Stimulated activated CD8-positive, alpha-beta memory T cell treated with anti-CD3 and anti-CD28 coated beads, Interleukin-4, amount 100 ng/mL, for 4 hours (primary cell): ENCODE measurements around the gene TMEM181.
"Not testable (repeated sequence)": the region's sequence is repeated elsewhere in the genome, so short reads cannot be mapped to it uniquely, and the experiment has no call there.

Experiments used
- DNase-seq, 2 donors: peaks; one replicate each; pipeline ENCODE4 v3.0.0-alpha.2; 2020; ENCODE audit warnings: low read depth in 2 of 2, low spot score in 1 of 2

Gene TMEM181, protein sequence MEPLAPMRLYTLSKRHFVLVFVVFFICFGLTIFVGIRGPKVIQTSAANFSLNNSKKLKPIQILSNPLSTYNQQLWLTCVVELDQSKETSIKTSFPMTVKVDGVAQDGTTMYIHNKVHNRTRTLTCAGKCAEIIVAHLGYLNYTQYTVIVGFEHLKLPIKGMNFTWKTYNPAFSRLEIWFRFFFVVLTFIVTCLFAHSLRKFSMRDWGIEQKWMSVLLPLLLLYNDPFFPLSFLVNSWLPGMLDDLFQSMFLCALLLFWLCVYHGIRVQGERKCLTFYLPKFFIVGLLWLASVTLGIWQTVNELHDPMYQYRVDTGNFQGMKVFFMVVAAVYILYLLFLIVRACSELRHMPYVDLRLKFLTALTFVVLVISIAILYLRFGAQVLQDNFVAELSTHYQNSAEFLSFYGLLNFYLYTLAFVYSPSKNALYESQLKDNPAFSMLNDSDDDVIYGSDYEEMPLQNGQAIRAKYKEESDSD

DNA sequence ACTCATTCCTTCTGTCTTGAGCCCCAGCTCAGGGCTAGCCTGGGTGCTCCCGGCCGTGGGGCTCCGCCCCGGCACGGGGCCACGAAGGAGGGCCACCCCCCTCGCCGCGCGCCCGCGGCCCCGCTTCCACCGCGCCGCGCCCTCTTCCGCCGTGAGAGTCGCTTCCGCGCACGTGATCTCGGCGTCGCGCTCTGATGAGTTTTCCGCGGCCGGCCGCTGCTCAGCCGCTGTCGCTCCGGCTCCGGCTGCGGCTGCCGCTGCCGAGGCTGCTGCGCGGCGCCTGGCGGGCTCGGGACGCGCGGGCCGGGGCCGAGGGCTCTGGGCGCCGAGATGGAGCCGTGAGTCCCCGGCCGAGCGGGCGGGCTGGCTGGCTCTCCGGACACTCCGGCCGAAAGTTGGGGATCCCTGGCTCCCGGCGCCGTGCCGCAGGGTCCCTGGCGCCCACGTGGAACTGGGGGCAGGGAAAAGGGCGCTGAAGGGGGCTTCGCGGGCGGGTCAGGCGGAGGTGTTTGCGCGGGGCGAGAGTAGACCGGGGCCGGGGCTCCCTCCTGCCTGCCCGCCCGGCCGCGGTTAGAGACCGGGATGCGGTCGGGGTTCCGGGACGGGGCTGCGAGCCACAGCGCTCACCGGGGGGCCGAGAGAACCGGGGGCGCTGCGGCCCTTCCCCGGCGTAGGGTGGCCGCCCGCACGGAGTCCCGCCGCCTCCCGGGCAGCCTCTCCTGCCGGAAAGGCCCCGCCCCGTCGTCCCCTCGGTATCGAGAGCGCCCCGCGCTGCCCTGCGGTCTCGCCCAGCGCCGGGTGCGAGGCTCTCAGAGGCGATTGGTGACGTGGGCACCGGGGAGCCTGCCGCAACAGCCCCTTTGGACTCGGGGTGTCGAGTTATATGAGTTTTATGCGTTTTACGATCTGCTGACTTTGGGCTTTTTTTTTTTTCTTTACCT is at the start of gene TMEM181:
TSS of gene TMEM181 (plus strand) at position 197 of the 941 bp plus-strand sequence. CDS start at position 331, 134 bp downstream.
- peak; percentile 63 to 75 for DNase-seq

DNA sequence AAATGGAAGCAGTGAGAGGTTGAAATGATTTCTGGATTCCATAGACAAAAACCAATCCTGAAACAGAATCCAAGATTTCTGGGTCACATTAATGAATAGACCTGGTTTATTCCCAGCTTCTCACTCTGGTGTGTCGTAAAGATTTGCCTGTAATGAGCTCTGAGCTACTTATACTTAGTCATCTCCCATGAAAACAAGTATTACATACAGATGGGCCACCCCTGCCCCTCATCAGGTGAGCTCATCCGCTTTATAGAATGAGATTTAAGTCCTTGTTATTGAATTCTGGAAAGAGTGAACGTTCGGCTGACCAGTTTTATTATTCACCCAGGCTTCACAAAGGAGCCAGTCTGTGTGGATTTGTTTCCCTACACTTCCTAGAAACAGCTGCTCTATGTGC is 47.1 kb upstream of the TMEM181 start:
- no peak for DNase-seq

DNA sequence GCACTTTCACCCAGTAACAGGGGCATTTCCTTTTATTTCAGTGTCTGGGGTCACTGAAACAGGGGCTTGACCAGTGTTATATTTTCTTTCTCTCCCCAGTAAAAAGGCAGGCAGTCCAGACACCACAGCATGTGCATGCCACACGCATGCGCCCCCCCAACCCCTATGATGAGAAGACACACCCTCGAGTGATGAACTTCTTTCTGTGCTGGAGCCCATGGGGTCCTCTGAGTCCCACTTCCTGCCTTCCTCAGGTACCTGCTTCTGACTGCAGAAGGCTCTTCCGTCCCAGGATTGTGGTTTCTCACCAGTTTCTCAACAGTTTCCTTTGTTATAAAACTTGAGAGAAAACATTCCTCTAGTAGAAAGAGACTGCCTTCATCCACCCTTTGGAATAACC is 45.7 kb upstream of the TMEM181 start:
- no peak for DNase-seq

DNA sequence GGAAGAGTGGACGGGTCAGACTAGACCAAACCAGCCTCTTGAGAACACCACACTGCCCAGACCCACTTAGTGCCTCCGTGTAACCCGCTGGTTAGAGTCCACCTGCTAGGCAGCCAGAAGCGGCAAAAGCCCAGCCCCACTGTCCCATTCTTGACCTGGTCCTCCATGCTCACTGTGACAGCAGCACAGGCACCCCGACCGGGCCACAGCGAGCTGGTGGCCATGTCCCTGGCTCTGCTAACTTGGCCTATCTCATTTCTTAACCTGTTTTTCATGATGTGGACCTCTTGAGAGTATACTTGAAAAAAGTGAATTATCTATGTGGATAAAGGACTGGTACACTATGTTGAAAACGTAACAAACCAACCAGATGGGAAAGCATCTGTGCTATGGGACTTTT is 44.9 kb upstream of the TMEM181 start:
- no peak for DNase-seq

DNA sequence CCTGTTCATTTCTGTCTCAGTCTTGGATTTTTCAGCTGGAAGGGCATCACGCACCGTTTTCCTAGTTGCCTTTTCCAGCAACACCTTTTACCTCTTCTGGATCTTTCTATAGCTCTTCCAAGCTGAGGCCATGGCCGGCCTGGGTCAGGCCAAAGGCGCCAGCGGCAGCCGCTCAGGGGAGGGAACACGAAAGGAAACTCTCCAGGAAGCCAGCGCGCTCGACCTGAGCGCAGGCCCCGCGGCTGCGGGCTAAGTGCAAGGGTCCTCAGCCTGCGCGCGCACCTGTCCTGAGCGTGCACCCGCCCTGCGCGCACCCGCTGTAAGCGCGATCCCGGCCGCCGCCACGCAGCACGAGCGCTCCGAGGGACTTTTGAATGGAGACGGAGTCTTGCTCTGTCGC is 43.8 kb upstream of the TMEM181 start:
- no peak for DNase-seq

DNA sequence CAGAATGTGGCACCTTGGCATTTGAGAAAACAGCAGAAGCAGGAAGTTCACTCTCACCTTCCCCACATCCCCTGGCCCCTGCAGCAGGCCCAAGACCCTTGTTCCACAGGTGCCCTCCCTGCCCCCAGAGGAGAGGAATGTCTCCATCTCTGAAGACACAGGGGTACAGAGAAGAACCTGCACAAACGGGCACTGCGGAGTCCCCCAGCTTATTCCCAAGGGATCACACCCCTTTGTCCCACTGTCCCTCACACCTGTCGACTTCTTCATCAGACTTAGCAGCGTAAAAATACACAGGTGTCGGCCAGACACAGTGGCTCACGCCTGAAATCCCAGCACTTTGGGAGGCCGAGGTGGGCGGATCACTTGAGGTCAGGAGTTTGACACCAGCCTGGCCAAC is 42.9 kb upstream of the TMEM181 start:
- DNase-seq, result no peak

DNA sequence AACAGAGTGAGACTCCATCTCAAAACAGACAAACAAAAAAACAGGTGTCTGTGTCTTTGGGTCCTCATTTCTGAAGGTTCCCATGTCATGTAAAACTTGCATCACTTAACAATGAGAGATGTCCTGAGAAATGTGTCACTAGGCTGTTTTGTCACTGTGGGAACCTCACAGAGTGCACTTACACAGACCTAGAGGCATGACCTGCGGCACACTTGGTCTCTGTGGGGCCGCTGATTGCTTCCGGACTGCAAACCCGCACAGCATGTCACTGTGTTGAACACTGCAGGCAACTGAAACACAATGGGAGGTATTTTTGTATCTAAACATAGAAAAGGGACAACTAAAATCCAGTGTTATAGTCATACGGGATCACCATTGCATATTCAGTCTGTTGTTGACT is 42.3 kb upstream of the TMEM181 start:
- DNase-seq, result no peak

DNA sequence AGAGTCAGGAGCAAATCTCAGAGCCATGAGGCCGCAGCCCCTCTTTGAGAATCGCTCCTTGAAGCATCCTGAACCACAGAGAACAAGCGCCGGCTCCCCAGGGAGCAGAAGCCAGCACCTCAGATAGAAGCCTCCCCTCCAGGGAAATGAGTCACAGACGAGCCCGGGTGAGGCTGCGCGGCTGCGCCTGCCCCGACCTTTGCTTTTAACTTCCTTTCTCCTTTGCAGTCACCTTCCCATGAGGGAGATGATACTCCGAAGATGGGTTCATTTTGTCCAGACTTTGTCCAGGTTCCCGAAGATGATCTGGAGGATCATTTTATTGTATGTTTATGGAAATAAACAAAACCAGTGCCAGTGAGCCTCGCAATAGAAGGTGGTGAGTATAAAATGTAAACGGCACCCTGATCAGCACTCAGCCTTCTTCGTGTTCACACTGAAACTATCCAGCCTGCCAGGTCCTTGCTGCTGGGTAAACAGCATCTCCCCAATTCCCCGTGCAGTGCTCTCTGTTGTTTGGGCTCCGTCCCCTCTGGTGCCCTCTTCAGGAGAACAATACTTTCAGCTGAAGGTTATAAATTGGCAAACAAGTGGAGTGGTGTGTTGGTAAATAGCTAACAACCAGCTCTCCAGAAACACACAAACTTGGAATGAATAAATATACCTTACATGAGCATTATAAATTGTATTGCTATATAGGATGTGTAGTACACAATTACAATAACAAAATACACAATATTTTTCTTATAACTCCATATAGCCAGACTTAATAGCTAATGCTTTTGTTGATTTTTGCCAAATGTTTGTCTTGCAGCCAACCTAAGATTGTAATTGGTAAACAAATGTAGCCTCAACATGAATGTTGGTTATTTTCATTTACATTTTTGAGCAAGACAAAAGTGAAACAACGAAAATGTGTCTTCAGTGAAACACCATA is 41.4 kb upstream of the TMEM181 start:
- DNase-seq, result no peak

DNA sequence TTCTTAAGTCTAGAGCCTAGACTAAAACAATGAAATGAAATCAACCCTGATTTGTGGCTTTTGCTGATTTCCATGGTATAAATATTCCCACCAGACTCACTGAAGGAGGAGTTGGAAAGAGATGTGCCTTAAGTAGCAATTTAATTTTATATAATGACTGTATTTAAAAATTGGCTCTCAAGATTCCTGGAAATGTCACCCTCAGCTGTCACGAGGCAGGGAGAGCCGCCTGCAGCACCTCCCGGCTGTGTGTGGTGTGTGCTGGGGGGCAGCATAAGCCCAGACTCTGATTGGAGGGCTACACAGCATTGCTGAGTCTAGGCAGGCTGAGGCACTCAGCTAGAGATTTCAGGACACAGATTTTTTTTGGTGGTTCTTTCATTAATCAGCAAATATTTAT is 40.6 kb upstream of the TMEM181 start:
- no peak for DNase-seq

DNA sequence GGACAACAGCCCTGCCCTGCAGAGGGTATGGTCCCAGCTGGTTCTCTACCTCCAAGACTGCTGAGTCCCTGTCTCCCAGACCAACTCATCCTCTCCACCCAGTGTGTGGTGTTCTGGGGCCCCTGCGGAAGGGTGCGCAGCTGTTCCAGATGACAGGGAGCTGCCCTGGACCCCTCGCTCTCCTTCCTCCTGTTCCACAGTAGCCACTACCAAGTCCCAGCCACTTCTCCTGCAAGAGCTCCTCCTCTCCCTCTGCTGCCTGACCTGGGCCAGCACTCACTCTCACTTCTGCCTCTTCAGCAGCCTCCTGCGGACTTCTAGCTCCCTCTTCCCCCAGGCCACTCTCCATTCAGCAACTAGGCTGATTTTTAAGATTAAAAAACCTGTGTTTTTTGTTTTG is 40.1 kb upstream of the TMEM181 start:
- DNase-seq, result no peak

DNA sequence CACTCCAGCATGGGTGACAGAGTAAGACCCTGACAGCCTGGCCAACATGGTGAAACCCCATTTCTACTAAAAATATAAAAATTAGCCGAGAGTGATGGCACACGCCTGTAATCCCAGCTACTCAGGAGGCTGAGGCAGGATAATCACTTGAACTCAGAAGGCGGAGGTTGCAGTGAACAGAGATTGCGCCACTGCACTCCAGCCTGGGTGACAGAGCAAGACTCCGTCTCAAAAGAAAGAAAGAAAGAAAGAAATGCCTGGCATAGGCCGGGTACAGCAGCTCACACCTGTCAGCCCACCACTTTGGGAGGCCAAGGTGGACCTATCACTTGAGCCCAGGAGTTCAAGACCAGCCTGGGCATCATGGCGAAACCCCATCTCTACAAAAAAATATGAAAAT is 38.9 kb upstream of the TMEM181 start:
- not testable (repeated sequence) for DNase-seq

DNA sequence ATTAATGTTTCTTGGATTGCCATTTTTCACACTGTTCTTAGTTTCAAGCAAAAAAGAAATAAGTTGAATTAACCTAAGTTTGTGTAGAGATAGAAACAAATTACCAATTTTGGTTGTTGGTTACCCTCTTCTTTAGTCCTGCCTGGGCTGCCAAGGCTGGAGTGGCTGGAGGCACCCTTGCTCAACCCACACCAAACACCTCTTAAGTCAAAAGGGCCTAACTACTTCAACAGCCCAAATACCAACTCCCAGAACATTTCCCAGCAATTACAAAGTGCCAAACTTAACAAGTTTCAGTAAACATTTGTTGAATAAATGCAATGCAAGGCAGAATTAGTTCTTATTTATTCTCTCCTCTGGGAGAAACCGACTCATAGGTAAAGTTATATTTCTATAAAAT is 38.1 kb upstream of the TMEM181 start:
- DNase-seq, result no peak

DNA sequence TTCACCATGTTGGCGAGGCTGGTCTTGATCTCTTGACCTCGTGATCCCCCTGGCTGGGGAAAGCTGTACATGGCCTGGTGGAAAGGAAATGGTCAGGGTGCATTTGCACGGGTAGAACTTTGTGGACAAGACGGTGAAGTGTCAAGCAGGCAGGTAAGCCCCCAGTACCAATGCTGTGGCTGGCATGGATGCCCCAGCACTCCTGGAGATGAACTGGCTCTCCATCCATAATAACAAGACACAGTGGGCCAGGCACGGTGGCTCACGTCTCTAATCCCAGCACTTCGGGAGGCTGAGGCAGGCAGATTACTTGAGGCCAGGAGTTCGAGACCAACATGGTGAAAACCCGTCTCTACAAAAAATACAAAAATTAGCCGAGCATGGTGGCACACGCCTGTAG is 37.3 kb upstream of the TMEM181 start:
- no peak for DNase-seq

DNA sequence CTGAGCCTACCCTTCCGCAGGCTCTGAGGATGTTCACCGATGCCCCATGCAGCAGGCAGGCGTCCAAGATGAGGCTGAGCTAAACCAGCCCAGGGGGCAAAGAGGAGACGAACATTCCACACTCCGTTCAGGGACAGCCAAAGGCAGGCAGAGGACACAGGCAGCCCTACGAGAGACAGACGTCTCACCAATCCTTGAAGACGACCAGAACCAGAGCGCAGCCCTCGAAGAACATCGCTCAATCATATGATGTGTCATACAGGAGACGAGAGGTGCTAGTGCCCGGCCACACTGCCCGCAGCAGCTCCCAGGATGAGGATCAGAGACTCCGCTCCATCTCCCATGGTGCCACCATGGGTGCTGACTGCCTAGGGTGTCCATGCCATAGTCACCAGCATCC is 35.6 kb upstream of the TMEM181 start:
- DNase-seq, result no peak

DNA sequence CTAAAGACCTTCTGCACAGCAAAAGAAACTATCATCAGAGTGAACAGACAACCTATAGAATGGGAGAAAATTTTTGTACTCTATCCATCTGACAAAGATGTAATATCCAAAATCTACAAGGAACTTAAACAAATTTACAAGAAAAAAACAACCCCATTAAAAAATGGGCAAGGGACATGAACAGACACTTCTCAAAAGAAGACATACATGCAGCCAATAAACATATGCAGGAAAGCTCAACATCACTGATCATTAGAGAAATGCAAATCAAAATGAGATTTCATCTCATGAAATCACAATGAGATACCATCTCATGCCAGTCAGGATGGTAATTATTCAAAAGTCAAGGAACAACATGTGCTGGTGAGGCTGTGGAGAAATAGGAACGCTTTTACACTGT is 32.0 kb upstream of the TMEM181 start:
- not testable (repeated sequence) for DNase-seq

DNA sequence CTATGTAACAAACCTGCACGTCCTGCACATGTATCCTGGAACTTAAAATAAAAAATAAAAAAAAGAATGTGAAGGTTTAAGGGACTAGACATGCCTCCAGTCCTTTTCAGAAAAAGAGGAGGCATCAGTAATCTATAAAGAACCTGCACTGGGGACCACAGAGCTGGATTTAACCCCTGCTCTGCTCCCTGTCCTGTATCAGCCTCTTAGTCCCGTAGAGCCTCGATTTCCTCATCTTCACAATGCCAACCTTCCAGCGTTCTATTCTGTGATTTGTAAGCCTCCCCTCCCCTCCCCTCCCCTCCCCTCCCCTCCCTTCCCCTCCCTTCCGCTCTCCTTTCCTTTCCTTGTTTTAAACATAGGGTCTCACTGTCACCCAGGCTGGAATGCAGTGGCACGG is 31.1 kb upstream of the TMEM181 start:
- DNase-seq, result no peak

DNA sequence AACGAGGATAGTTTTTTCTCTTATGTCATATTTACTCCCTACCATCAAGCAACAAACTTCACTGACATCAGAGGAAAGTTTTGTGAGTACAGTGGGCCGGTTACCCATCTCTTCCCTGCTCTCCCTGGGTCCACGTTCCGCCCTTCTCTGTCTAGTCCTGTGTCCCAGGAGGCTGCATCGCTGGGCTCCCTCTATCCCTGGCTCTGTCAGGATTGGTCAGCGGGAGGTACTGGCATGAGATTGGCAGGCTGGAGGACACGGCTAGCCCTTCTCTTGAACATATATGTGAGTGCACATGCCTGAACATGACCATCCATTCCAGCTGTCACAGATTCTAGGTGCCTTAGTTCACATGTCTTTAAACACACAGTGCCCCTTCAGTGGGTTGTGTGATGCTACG is 30.3 kb upstream of the TMEM181 start:
- DNase-seq, result no peak

DNA sequence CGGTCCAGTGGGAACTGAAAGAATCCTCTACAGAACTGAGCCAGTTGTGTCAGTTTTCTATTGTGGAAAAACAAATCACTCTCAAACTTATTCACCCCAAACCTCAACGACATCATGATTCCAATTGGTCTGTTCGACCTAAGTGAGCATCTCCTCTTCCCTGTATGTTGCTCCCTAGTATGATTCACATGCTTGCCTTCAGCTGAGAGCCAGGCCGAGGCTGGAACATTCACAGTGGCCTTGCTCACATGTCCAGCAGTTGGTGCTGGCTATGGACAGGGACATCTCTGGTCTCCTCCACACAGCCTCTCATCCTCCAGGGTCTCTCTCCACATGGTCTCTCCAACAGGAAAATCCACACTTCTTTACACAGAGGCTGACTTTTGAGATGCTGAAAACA is 28.3 kb upstream of the TMEM181 start:
- DNase-seq, result no peak

DNA sequence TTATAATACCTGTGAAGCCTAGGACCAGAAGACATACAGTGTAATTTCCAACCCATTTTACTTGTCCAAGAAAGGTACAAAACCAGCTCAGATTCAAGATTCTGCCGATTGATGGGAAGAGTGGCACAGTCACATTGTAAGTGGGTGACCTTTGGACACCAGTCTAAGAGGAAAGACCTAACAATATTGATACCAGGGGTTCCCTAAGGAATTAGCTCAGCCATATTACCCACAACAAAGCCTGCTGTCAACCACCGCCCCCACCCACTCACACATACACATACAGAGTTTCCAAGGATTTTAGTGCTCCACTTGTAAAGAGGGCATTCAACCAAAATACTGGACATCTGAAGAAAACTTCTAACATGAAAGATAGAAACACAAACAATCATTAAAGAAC is 27.9 kb upstream of the TMEM181 start:
- DNase-seq, result no peak

DNA sequence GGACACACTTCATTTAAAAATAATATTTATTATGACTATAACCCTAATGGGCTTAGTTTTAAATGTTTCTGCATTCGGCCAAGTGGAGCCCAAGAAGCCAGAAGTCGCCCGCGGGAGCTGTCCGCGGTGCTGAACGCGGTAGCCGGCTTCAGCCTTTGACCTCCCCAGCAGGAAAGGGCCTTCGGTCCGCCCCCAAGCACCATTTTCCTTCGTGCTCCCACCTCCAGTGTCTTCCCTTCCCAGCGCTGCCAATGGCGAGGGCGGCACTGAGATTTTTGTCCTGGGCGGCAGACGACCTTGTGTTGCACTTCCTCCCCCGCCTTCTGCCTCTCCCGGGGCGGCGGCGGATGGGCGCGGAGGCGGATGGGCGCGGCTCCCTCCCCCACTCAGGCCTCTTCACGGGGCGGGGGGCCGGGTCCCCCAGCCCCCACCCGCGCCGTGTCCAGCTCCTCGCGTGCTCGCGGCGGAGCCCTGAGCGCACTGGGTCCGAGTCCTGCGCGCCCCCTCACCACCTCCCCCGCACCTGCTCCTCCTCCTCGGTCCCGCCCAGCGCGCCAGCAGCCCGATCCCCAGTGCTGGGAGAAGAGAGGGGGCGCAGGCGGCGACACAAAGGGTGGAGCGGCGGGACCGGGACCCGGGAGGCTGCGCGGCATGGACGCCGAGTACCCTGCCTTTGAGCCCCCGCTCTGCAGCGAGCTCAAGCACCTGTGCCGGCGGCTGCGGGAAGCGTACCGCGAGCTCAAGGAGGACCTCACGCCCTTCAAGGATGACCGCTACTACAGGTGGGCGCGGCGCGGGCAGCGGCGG is 23.6 kb upstream of the TMEM181 start:
- peak in 1 of 2 donors; percentile 31 for DNase-seq
